ENCODE results near the gene JPH2. TPM values are rescaled to one million over a fixed set of nuclear protein-coding genes. Genes with fewer than 3 reads are reported as not detected.

Gene JPH2
- total and polyA plus RNA-seq, 4 donors, result 0.09 to 1.3 (median 0.17) TPM; not detected in 1

DNA sequence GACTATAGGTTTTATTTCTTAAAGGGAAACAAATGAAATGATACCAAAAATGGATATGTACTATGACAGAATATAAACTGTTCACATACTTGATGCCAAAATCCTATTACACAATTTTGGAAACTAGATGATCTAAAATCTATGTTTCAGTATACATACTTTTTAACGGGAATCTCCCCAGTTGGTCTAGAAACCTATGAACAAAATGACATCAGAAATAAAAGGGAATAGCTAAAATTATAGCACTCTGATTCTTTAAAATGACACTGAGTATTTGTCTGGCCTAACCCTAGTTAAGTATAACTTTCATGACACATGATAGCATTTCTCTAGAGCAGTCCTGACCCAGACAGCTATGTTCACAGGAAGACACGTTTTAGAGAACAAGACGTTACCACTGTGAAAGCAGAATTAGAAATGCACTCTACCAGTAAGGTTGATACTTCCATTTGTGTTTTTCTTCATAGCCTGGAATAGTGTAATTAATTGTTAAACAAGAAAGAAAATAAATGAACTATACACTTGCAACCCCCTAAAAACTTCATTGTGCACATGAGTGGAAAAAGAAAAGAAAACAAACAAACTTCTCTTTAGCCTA lies 20.2 kb upstream of the JPH2 start:
- Histone ChIP-seq H3K4me3 (ENCODE audit: low read depth in 1 of 3, low read length in 3 of 3) (no peak overlapping the region), H3K9ac (ENCODE audit: low read depth in 1 of 2, low read length in 2 of 2) (no peak overlapping the region), H3K27ac (ENCODE audit: low read depth in 1 of 2, low read length in 2 of 2) (peak overlapping the region in 1 of 2 donors; percentile 5), H3K27me3 (ENCODE audit: control insufficient read depth in 4 of 4, insufficient read depth in 4 of 4, low read length in 3 of 4) (no peaks in the 10 kb centered on the region), H3K4me1 (ENCODE audit: control insufficient read depth in 4 of 4, insufficient read depth in 4 of 4, low read length in 3 of 4) (peaks cover 5 to 45% (median 36%) of the 10 kb centered on the region in 4 donors), H3K9me3 (ENCODE audit: control insufficient read depth in 4 of 4, low read length in 3 of 4) (no peaks in the 10 kb centered on the region), H3K36me3 (ENCODE audit: control insufficient read depth in 4 of 4, insufficient read depth in 3 of 4, low read depth in 1 of 4, low read length in 3 of 4) (peaks cover 2 to 20% (median 13%) of the 10 kb centered on the region in 4 donors)
- TF ChIP-seq RAD21 (IDR thresholded peaks at IDR 0.05) (no peak), YY1 (IDR thresholded peaks at IDR 0.05) (no peak), RXRA (IDR thresholded peaks at IDR 0.05) (no peak), JUND (IDR thresholded peaks at IDR 0.05) (no peak), HNF4G (IDR thresholded peaks at IDR 0.05) (no peak), TAF1 (conservative IDR thresholded peaks at IDR 0.05) (no peak), EGR1 (IDR thresholded peaks at IDR 0.05; ENCODE audit: low read depth in 2 of 2) (no peak), HNF4A (conservative IDR thresholded peaks at IDR 0.05) (no peak), FOXA2 (IDR thresholded peaks at IDR 0.05) (no peak), ZBTB33 (IDR thresholded peaks at IDR 0.05) (no peak), SP1 (IDR thresholded peaks at IDR 0.05) (no peak), FOXA1 (IDR thresholded peaks at IDR 0.05) (no peak), GABPA (IDR thresholded peaks at IDR 0.05 in 1 of 2, conservative IDR thresholded peaks at IDR 0.05 in 1 of 2) (no peak), MAX (IDR thresholded peaks at IDR 0.05) (no peak), NR2F2 (IDR thresholded peaks at IDR 0.05) (no peak), ATF3 (IDR thresholded peaks at IDR 0.05) (no peak)
- TF ChIP-seq, protein P1, sequence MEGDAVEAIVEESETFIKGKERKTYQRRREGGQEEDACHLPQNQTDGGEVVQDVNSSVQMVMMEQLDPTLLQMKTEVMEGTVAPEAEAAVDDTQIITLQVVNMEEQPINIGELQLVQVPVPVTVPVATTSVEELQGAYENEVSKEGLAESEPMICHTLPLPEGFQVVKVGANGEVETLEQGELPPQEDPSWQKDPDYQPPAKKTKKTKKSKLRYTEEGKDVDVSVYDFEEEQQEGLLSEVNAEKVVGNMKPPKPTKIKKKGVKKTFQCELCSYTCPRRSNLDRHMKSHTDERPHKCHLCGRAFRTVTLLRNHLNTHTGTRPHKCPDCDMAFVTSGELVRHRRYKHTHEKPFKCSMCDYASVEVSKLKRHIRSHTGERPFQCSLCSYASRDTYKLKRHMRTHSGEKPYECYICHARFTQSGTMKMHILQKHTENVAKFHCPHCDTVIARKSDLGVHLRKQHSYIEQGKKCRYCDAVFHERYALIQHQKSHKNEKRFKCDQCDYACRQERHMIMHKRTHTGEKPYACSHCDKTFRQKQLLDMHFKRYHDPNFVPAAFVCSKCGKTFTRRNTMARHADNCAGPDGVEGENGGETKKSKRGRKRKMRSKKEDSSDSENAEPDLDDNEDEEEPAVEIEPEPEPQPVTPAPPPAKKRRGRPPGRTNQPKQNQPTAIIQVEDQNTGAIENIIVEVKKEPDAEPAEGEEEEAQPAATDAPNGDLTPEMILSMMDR (IDR thresholded peaks at IDR 0.05; ENCODE audit: low read depth, low read length, missing input control), result no peak
- TF ChIP-seq, protein P2, sequence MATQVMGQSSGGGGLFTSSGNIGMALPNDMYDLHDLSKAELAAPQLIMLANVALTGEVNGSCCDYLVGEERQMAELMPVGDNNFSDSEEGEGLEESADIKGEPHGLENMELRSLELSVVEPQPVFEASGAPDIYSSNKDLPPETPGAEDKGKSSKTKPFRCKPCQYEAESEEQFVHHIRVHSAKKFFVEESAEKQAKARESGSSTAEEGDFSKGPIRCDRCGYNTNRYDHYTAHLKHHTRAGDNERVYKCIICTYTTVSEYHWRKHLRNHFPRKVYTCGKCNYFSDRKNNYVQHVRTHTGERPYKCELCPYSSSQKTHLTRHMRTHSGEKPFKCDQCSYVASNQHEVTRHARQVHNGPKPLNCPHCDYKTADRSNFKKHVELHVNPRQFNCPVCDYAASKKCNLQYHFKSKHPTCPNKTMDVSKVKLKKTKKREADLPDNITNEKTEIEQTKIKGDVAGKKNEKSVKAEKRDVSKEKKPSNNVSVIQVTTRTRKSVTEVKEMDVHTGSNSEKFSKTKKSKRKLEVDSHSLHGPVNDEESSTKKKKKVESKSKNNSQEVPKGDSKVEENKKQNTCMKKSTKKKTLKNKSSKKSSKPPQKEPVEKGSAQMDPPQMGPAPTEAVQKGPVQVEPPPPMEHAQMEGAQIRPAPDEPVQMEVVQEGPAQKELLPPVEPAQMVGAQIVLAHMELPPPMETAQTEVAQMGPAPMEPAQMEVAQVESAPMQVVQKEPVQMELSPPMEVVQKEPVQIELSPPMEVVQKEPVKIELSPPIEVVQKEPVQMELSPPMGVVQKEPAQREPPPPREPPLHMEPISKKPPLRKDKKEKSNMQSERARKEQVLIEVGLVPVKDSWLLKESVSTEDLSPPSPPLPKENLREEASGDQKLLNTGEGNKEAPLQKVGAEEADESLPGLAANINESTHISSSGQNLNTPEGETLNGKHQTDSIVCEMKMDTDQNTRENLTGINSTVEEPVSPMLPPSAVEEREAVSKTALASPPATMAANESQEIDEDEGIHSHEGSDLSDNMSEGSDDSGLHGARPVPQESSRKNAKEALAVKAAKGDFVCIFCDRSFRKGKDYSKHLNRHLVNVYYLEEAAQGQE (IDR thresholded peaks at IDR 0.05), result no peak
- no peak for DNase-seq (ENCODE audit: low spot score)
- 28% methylated on average over 3 of the region's 3 CpGs for WGBS
